Psoas muscle (tissue), 8 donors: Measurements from ENCODE around the gene HMGXB4. TPM values are rescaled to one million over a fixed set of nuclear protein-coding genes. Genes with fewer than 3 reads are reported as not detected.

ENCODE experiments used
- ATAC-seq, 4 donors: fragments of 200-7000 bp; cut with Tn5 transposase; one replicate each; pipeline ENCODE4 v1.9.1; 2020; ENCODE audit warnings: moderate library complexity in 3 of 4, mild to moderate bottlenecking in 2 of 4
- DNase-seq, 2 donors: peaks; one replicate each; pipeline ENCODE4 v3.0.0-alpha.2; 2020
- H3K27ac ChIP-seq: fragments of 200-600 bp; one replicate; pipeline ENCODE4 v1.8.0; 2022
- H3K27me3 ChIP-seq, 3 donors: fragments of 200-600 bp in 1 of 3; one replicate each; pipeline versions ENCODE4 v1.6.1 to v1.8.0; 2013 to 2022; ENCODE audit warnings: low read length in 2 of 3, mild to moderate bottlenecking in 2 of 3, moderate library complexity in 1 of 3; ENCODE audit not compliant: insufficient read depth in 3 of 3
- H3K36me3 ChIP-seq, 2 donors: fragments of 200-600 bp in 1 of 2; one replicate each; pipeline versions ENCODE4 v1.6.1 to v1.8.0; 2013 to 2022; ENCODE audit warnings: low read depth in 1 of 2, mild to moderate bottlenecking in 1 of 2, moderate library complexity in 1 of 2; ENCODE audit not compliant: insufficient read depth in 1 of 2
- H3K4me1 ChIP-seq: fragments of 200-600 bp; one replicate; pipeline ENCODE4 v1.8.0; 2022
- H3K4me3 ChIP-seq: fragments of 200-600 bp; one replicate; pipeline ENCODE4 v1.8.0; 2022; ENCODE audit warnings: mild to moderate bottlenecking
- H3K9me3 ChIP-seq: fragments of 200-600 bp; one replicate; pipeline ENCODE4 v1.8.0; 2022
- CTCF ChIP-seq: fragments of 200-600 bp; IDR thresholded peaks from one replicate; pipeline ENCODE4 v1.8.0; 2022; ENCODE audit warnings: antibody characterized with exemption
- WGBS, 3 donors: extraction: QIAGEN DNeasy Blood & Tissue Kit; methylation state at CpG; one replicate each; pipeline versions ENCODE4 v1.1.6 to v1.1.7; 2013; 5-methylcytosine and 5-hydroxymethylcytosine counted together
- intact Hi-C, 2 donors: fragments of 100-400 bp; cut with DNase I; formaldehyde crosslinking; loops; one replicate each; pipeline versions ENCODE4 v1.11.0 to v1.14.2; 2022
- polyA plus RNA-seq, 3 donors: library from polyadenylated mRNA; stranded (reverse); fragments of 200-250 nt; gene quantifications; one replicate each; pipeline ENCODE4 v1.2.3, GENCODE V29; 2013
- total RNA-seq, 4 donors: library from RNA; stranded (reverse); fragmentation: NEBNext Ultra II Directional in 2 of 4; extraction: Animal tissue kit (Norgen Biotek cat#: 25700) in 2 of 4; gene quantifications; one replicate each; pipeline versions ENCODE4 v1.2.1 to v1.2.4, GENCODE V29; 2021 to 2023
- donor health status: healthy with polysubstance abuse.
- donor health status: DM: no; HTN: no; CAD: no; lungs with moderate emphysema.
- donor health status: Bipolar disorder and iron deficiency.
- donor health status: healthy.
- donor health status: DM: yes; HTN: yes; CAD: no.
- donor health status: DM: no; HTN: no; CAD: no.
- donor health status: DM: no; HTN: no; CAD: no.
- donor health status: DM: yes; HTN: yes; CAD: no.

HMGXB4 gene
- total and polyA plus RNA-seq, 7 donors: 6.0 to 12.4 (median 9.7) TPM

- WGBS, 3 donors: 96 to 97% (median 96%) methylated on average over 23 to 26 of the region's 26 CpGs
- ATAC-seq: no peak
- intact Hi-C loops: no loop called here
Measured at GRCh38 chr22:35343664-35344550, 86.6 kb downstream of the HMGXB4 start.

GRCh38 chr22:35344956-35345690 lies 87.8 kb downstream of the HMGXB4 start:
- Histone ChIP-seq H3K27ac (no peak overlapping the region), H3K4me3 (no peak overlapping the region), H3K27me3 (no peaks in the 10 kb centered on the region), H3K4me1 (peaks cover 8% of the 10 kb centered on the region), H3K36me3 (peaks cover 9 to 74% of the 10 kb centered on the region in 2 donors), H3K9me3 (no peaks in the 10 kb centered on the region)
- DNase-seq (no peak), ATAC-seq (no peak)
- 89 to 92% (median 91%) methylated on average over 14 of the region's 14 CpGs for WGBS, 3 donors
- intact Hi-C loops: no loop called here
- TF ChIP-seq CTCF: no peak

More at GRCh38 chr22:35343664-35344550, 86.6 kb downstream of the HMGXB4 start:
- H3K27ac ChIP-seq: no peak overlapping the region
- peaks cover 9 to 84% of the 10 kb centered on the region in 2 donors for H3K36me3 ChIP-seq
- no peaks in the 10 kb centered on the region for H3K9me3 ChIP-seq
- no peak for DNase-seq
- no peak for TF ChIP-seq CTCF
- H3K4me1 ChIP-seq: no peaks in the 10 kb centered on the region
- no peaks in the 10 kb centered on the region for H3K27me3 ChIP-seq
- H3K4me3 ChIP-seq: no peak overlapping the region

Other genes with a start within 250 kb of the HMGXB4 start
- gene ISX, start 191.3 kb upstream of the HMGXB4 start, total RNA-seq: not detected
- under 1 TPM in 1 of 3 donors, not detected in 2; 0.01 TPM for gene ISX, start 191.3 kb upstream of the HMGXB4 start, polyA plus RNA-seq
- 100 to 1,000 TPM in 3 of 4 donors, 10 to 100 TPM in 1; 91.7 to 187 (median 156) TPM for gene TOM1, start 42.4 kb downstream of the HMGXB4 start, total RNA-seq
- 100 to 1,000 TPM in 1 of 3 donors, 10 to 100 TPM in 2; 69.7 to 116 (median 92.4) TPM for gene TOM1, start 42.4 kb downstream of the HMGXB4 start, polyA plus RNA-seq
- gene HMOX1, start 123.6 kb downstream of the HMGXB4 start, total RNA-seq: 100 to 1,000 TPM in 1 of 4 donors, 10 to 100 TPM in 3; 23.7 to 238 (median 50.5) TPM
- 100 to 1,000 TPM in 2 of 3 donors, 10 to 100 TPM in 1; 20.5 to 249 (median 167) TPM for gene HMOX1, start 123.6 kb downstream of the HMGXB4 start, polyA plus RNA-seq
- 10 to 100 TPM in 3 of 4 donors, 1 to 10 TPM in 1; 9.1 to 13.6 (median 10.9) TPM for gene MCM5, start 142.6 kb downstream of the HMGXB4 start, total RNA-seq
- gene MCM5, start 142.6 kb downstream of the HMGXB4 start, polyA plus RNA-seq: 1 to 10 TPM; 6.4 to 7.3 (median 6.9) TPM